Rectal smooth muscle tissue (tissue), 1 donor: Measurements from ENCODE around the gene ABCA3.
A peak's percentile ranks its signal among the peaks of the same experiment; 100 is the strongest.
"Not testable (repeated sequence)": the region's sequence is repeated elsewhere in the genome, so short reads cannot be mapped to it uniquely, and the experiment has no call there.

ENCODE experiments used
- H3K27ac ChIP-seq: one replicate; pipeline ENCODE4 v1.7.0; 2013; ENCODE audit warnings: low read depth, low read length, inconsistent platforms
- H3K27me3 ChIP-seq: one replicate; pipeline ENCODE4 v1.7.0; 2013; ENCODE audit warnings: low read length; ENCODE audit not compliant: control insufficient read depth, insufficient read depth
- H3K36me3 ChIP-seq: one replicate; pipeline ENCODE4 v1.7.0; 2013; ENCODE audit warnings: low read length; ENCODE audit not compliant: control insufficient read depth, insufficient read depth
- H3K4me1 ChIP-seq: one replicate; pipeline ENCODE4 v1.7.0; 2013; ENCODE audit warnings: low read length; ENCODE audit not compliant: control insufficient read depth, insufficient read depth
- H3K4me3 ChIP-seq: one replicate; pipeline ENCODE4 v1.7.0; 2013; ENCODE audit warnings: low read length
- H3K9ac ChIP-seq: one replicate; pipeline ENCODE4 v1.7.0; 2013; ENCODE audit warnings: low read length

The ABCA3 gene

DNA sequence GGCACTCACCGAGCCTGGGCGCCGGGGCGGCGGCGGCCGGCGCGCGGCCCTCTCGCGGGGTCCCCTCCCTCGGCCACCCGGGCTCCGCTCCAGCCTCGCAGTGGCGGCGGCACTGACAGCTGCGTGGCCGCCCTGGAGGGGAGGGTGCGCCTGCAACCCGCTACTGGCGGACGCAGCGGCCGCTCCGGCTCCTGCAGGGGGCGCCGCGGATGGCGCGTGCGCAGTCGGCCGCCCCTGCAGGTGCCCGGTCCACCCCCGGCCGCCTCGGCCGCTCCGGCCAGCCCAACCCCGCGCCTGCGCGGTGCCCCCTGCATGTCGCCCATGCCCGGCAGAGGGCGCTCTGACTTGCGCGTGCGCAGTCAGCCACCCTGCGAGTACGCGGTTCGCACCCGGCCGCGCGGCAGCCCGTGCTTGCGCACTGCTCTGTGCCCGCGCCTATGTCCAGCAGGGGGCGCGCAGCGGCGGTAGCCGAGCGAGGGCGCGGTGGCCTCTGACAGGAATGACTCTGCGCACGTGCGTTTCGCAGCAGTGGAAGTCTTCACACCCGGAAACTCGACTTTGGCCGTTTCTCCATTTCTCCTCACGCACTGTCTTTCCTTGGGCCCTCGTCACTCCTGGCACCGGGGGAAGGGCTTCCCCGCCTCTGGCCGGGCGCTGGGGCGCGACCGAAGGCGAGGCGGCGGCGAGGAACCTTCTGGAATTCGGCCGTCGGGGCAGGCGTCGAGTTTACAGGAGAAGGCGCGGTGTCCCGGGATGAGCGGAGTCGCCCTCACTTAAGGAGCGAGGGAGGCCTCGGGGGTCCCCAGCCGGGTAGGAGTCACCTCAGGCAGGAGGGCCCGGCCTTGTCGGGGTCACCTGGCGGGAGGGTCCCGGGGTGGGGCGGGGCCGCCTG is at the start of gene ABCA3:
Gene ABCA3, minus strand, starts transcription at position 165 of the 892 bp plus-strand sequence. CDS start 14,262 bp downstream, outside the sequence.
- H3K27ac ChIP-seq: no peak within 1 kb of the TSS
- peak within 1 kb of the TSS; percentile 76 for H3K4me3 ChIP-seq
- H3K36me3 ChIP-seq: no peaks in the 10 kb centered on the region
- H3K9ac ChIP-seq: peak within 1 kb of the TSS; percentile 10
- H3K4me1 ChIP-seq: peaks cover 6% of the 10 kb centered on the region
- H3K27me3 ChIP-seq: no peaks in the 10 kb centered on the region

DNA sequence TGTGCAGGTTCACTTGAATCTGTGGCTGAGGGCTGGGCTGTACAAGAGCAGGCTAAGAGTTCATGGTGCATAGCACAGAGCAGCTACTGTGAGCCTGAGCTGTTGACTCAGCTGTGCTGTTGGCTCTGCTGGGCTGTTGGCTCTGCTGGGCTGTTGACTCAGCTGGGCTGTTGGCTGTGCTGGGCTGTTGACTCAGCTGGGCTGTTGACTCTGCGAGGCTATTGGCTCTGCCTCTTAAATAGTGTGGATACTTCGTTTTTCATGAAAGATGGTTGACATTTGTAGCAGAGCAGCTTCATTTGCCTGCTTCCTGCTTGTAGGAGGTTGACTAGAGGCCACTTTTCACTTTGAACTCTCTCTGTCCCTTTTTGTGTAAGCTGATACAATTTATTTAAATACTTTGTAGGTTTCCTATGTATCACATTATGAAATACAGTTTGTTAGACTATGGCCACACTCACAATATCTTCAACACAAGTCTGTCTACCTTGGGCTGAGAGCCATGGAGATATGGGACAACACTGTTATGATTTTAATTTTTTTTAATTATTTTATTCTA is 48.4 kb upstream of the ABCA3 start:
- H3K9ac ChIP-seq: no peak overlapping the region
- H3K27ac ChIP-seq: no peak overlapping the region
- no peak overlapping the region for H3K4me3 ChIP-seq
- H3K27me3 ChIP-seq: no peaks in the 10 kb centered on the region
- no peaks in the 10 kb centered on the region for H3K4me1 ChIP-seq
- H3K36me3 ChIP-seq: no peaks in the 10 kb centered on the region

DNA sequence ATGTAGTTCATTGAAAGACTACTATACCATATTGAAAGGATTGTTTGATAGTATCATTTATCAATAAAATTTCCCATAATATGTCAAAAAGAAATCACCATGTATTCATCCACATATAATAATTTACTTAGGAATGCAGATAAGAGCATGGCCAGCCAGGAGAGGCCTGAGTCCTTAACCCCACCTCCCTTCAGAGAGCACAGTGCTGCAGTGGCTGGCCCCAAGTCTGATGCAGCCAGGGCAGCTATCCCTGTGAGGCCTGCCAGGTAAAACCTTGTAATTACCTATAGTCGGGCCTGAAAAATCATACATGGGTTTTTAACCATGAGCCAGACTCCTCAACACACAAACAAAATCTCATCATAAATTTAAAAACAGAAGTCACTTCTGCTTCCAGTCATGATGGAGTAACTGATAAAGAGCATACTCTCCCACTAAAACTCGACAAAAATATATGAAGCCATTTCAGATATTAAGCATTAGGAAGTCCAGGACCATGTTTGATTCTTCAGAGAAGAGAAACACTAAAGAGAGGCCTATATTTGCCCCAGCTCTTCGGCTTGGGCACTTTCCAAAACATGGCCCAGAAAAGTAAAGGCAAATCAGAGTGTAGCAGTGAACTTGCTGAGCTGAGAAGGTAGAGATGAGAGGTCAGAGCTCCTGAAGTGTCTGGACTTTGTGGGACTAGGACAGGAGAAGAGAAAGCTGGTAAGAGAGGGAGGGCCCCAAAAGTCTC is 47.8 kb upstream of the ABCA3 start:
- no peak overlapping the region for H3K27ac ChIP-seq
- no peaks in the 10 kb centered on the region for H3K27me3 ChIP-seq
- no peak overlapping the region for H3K4me3 ChIP-seq
- no peaks in the 10 kb centered on the region for H3K4me1 ChIP-seq
- H3K9ac ChIP-seq: no peak overlapping the region
- no peaks in the 10 kb centered on the region for H3K36me3 ChIP-seq

DNA sequence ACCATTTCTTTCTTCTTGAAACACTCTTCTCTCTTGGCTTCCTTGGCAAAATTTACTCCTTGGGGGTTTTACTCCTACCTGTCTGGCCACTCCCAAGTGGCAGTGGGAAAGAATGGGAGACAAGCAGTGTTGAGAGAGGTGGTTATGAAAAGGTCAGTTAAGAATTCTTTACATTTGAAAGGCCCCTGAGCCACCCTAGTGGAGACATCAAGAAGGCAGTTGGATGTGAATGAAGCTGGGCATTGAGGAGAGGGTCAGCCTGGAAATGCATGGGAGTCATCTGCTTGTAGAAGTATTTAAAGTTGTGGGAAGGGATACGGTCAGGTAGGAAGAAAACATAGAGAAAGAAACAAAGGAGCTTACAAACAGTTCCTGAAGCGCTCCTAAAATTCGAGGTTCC is 46.5 kb upstream of the ABCA3 start:
- H3K4me3 ChIP-seq: no peak overlapping the region
- H3K27ac ChIP-seq: no peak overlapping the region
- no peak overlapping the region for H3K9ac ChIP-seq
- no peaks in the 10 kb centered on the region for H3K36me3 ChIP-seq
- H3K27me3 ChIP-seq: no peaks in the 10 kb centered on the region
- H3K4me1 ChIP-seq: no peaks in the 10 kb centered on the region

DNA sequence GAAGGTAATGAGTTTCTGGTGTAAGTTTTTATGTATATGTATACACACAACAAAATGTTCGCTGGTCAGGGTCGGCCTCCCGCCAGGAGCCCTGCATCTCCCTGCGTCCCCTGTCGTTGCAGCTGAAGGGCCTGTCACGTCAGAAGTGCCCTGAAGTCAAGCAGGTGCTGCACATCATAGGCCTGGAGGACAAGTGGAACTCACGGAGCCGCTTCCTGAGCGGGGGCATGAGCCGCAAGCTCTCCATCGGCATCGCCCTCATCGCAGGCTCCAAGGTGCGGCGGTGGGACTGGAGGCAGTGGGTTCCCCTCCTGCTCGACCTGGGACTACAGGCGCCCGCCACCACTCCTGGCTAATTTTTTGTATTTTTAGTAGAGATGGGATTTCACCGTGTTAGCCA is 45.5 kb upstream of the ABCA3 start:
- H3K36me3 ChIP-seq, H3K9ac ChIP-seq, H3K27me3 ChIP-seq, H3K27ac ChIP-seq, H3K4me1 ChIP-seq, H3K4me3 ChIP-seq: not testable (repeated sequence)

DNA sequence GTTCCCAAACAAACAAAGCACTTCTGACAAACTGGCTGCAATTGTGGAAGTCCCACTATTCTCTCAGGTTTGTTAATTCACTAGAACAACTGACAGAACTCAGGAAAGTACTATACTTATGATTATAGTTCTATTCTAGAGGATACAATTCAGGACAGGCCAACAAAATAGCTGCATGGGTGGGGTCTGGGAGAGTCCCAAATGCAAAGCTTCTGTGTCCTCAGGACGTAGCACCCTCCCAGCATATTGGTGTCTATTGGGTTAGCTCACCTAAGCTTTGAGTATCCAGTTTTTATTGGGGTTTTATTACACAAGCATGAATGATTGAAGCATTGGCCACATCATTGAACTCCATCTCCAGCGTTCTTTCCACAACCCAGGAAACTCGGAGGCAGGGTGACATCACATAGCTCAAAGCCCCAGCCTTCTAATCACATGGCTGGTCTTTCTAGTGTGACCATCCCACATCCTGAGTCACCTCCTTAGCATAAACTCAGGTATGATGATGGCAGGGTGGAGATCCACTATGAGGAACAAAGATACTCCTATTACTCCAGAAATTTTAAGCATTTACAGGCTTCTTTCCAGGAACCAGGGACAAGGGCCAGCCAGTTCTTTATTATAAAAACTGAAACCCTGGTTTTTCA is 44.8 kb upstream of the ABCA3 start:
- Histone ChIP-seq H3K4me1 (no peaks in the 10 kb centered on the region), H3K27me3 (no peaks in the 10 kb centered on the region), H3K27ac (no peak overlapping the region), H3K36me3 (no peaks in the 10 kb centered on the region), H3K4me3 (no peak overlapping the region), H3K9ac (no peak overlapping the region)

DNA sequence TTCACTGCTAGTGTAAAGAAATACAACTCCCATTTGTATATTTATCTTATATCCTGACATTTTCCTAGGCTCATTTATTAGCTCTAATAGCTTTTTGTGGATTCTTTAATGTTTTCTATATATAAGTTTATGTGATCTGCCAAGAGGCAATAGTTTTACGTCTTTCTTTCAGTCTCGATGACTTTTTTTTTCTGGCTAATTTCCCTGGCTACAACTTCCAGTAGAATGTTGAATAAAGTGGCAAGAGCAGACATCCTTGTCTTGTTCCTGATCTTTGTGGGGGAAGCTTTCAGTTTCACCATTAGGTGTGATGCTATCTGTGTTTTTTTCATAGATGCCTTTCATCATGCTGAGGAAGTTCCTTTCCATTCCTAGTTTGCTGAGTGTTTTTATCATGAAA is 43.9 kb upstream of the ABCA3 start:
- H3K27me3 ChIP-seq: no peaks in the 10 kb centered on the region
- no peak overlapping the region for H3K9ac ChIP-seq
- no peaks in the 10 kb centered on the region for H3K36me3 ChIP-seq
- no peak overlapping the region for H3K4me3 ChIP-seq
- no peaks in the 10 kb centered on the region for H3K4me1 ChIP-seq
- no peak overlapping the region for H3K27ac ChIP-seq

DNA sequence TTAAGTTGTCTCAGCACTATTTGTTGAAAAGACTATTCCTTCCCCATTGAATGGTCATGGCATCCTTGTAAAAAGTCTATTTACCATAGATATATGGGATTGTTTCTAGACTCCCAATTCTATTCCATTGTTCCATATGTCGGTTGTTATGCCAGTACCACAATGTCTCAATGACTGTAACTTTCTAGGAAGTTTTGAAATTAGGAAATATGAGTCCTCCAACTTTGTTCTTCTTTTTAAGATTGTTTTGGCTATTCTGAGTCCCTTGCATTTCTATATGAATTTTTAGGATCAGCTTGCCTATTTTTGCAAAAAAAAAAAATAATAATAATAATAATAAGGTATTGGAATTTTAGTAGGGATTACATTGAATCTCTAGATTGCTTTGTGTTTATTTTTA is 43.0 kb upstream of the ABCA3 start:
- Histone ChIP-seq H3K27ac (no peak overlapping the region), H3K9ac (no peak overlapping the region), H3K36me3 (no peaks in the 10 kb centered on the region), H3K27me3 (no peaks in the 10 kb centered on the region), H3K4me3 (no peak overlapping the region), H3K4me1 (no peaks in the 10 kb centered on the region)

DNA sequence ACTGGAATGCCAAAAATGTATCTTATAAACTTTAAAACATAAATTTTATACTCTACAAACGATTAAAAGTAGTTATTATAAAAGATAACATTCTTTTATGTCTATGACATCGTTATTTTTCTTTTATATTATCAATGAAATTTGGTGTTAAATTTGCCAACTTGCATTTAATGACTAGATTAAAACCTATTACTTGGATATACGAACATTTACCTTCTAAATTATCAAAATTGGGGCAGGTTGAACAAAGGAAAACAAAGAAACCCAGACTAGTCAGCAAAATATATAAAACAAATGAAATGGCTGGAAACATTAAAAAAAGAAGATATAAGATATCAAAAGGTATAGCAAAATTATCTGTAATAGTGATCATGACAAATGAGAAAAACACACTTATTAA is 34.1 kb upstream of the ABCA3 start:
- Histone ChIP-seq H3K36me3 (no peaks in the 10 kb centered on the region), H3K27me3 (no peaks in the 10 kb centered on the region), H3K4me1 (no peaks in the 10 kb centered on the region), H3K9ac (no peak overlapping the region), H3K27ac (no peak overlapping the region), H3K4me3 (no peak overlapping the region)

DNA sequence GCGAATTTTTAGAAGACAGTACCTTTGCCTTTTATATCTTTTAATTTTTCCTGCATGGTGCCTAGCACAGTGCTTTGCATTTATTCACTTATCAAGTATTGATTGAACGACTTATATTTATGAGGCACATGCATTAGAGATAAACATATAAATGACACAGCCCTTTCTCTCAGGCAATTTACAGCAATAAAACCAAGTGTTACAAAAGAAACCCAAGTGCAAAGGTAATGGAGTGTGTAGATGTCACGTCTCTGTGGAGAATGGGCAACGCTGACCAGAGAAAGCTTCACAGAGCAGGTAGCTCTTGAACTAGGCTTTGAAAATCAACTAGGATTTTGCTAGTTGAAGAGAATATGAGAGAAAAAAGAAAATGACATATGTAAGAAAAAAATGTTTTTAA is 32.6 kb upstream of the ABCA3 start:
- Histone ChIP-seq H3K4me1 (no peaks in the 10 kb centered on the region), H3K27ac (no peak overlapping the region), H3K9ac (no peak overlapping the region), H3K27me3 (no peaks in the 10 kb centered on the region), H3K36me3 (no peaks in the 10 kb centered on the region), H3K4me3 (no peak overlapping the region)

DNA sequence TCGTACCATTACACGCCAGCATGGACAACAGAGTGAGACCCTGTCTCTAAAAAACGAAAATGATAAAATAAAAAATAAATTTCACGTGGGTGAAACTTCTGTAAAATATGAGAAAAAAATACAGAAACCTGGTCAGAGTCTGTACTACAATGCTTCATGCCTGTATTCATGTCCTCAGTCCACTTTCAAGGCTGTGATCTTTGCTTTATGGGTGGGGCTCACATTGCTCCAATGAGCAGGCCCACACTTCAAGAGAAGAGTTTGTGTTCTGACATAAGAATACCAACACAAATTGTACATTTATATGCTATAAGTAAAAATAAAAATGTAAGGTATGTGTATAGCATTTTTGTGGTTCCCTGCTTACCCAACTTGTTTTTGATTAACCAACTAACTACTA is 32.2 kb upstream of the ABCA3 start:
- H3K36me3 ChIP-seq: no peaks in the 10 kb centered on the region
- no peaks in the 10 kb centered on the region for H3K27me3 ChIP-seq
- no peak overlapping the region for H3K9ac ChIP-seq
- no peaks in the 10 kb centered on the region for H3K4me1 ChIP-seq
- H3K27ac ChIP-seq: no peak overlapping the region
- no peak overlapping the region for H3K4me3 ChIP-seq

DNA sequence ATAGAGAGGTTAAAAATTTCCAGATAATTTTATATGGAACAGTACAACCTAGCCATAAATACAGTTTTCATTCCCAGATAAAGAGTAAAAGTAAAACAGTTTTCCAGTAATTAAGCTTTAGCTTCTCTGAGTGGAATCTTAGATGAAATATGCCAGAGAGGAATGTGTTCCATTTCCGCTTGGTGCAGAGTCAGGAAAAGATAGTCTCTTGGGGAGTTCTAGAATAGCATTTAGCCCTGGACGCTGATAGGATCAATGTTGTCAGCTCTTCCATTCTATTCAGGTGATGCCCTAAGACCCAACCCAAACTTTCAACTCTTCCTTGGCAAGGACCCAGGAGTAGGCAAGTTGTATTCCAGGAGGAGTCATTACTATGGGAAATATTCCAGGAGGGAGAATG is 30.9 kb upstream of the ABCA3 start:
- Histone ChIP-seq H3K36me3 (no peaks in the 10 kb centered on the region), H3K27ac (no peak overlapping the region), H3K9ac (no peak overlapping the region), H3K27me3 (no peaks in the 10 kb centered on the region), H3K4me1 (no peaks in the 10 kb centered on the region), H3K4me3 (no peak overlapping the region)
